IMR-90 (cell line): ENCODE measurements around the gene CNDP2. TPM values are rescaled to one million over a fixed set of nuclear protein-coding genes. Genes with fewer than 3 reads are reported as not detected.

Experiments used
- ATAC-seq: fragments of 200-7000 bp; cut with Tn5 transposase; 2 replicates; pipeline ENCODE4 v1.9.1; 2020; ENCODE audit warnings: low read depth, mild to moderate bottlenecking, moderate library complexity
- BruUV-seq: library from RNA; stranded (reverse); fragments of 400-500 nt; replicated peaks from 2 replicates; lab custom pipeline; 2021; lab: Mats Ljungman, UMichigan
- CTCF ChIA-PET: fragments of 300-600 bp; formaldehyde crosslinking; extraction: SDS; loops from one replicate; lab custom pipeline; 2021; ENCODE audit warnings: antibody characterized with exemption; lab: Yijun Ruan, JAX
- POLR2A ChIA-PET: fragments of 300-600 bp; sonication (Branson Sonifier 250); formaldehyde crosslinking; loops from one replicate; lab custom pipeline; 2022; ENCODE audit warnings: antibody characterized with exemption; ENCODE audit not compliant: unreplicated experiment; lab: Charles Lee
- DNase-seq: peaks from one replicate; pipeline ENCODE4 v3.0.0; 2013
- H2AFZ ChIP-seq: replicated peaks from 2 replicates; pipeline ENCODE3; 2013; ENCODE audit warnings: low read length, mild to moderate bottlenecking; ENCODE audit not compliant: poor library complexity
- H2AK5ac ChIP-seq: 2 replicates; pipeline ENCODE4 v1.6.1; 2013; ENCODE audit warnings: low read depth, low read length, inconsistent platforms
- H2AK9ac ChIP-seq: replicated peaks from 2 replicates; pipeline ENCODE3; 2013; ENCODE audit warnings: mild to moderate bottlenecking, low read depth, low read length, moderate library complexity; ENCODE audit not compliant: poor library complexity
- H2BK120ac ChIP-seq: 2 replicates; pipeline ENCODE4 v1.6.1; 2013; ENCODE audit warnings: low read depth, low read length, inconsistent platforms
- H2BK15ac ChIP-seq: 3 replicates; pipeline ENCODE4 v1.6.1; 2013; ENCODE audit warnings: low read depth, low read length, inconsistent platforms
- H2BK20ac ChIP-seq: 2 replicates; pipeline ENCODE4 v1.6.1; 2013; ENCODE audit warnings: low read depth, mild to moderate bottlenecking, inconsistent platforms, low read length, moderate library complexity
- H2BK5ac ChIP-seq: 2 replicates; pipeline ENCODE4 v1.6.1; 2013; ENCODE audit warnings: mild to moderate bottlenecking, low read depth, low read length, inconsistent platforms; ENCODE audit not compliant: poor library complexity, severe bottlenecking
- H3K14ac ChIP-seq: replicated peaks from 2 replicates; pipeline ENCODE4 v1.6.1; 2013; ENCODE audit warnings: low read depth, low read length, inconsistent platforms
- H3K18ac ChIP-seq: 2 replicates; pipeline ENCODE4 v1.6.1; 2013; ENCODE audit warnings: low read depth, low read length, control low read depth
- H3K23ac ChIP-seq: 2 replicates; pipeline ENCODE4 v1.6.1; 2013; ENCODE audit warnings: low read depth, low read length, inconsistent platforms
- H3K27ac ChIP-seq: 2 replicates; pipeline ENCODE4 v1.5.1; 2013; ENCODE audit warnings: mild to moderate bottlenecking, control low read depth, low read length; ENCODE audit not compliant: insufficient read depth
- H3K27me3 ChIP-seq: 2 replicates; pipeline ENCODE4 v1.6.1; 2013; ENCODE audit warnings: low read length; ENCODE audit not compliant: control insufficient read depth, insufficient read depth
- H3K36me3 ChIP-seq: 2 replicates; pipeline ENCODE4 v1.6.1; 2013; ENCODE audit warnings: low read length, mixed read lengths; ENCODE audit not compliant: control insufficient read depth, insufficient read depth
- H3K4ac ChIP-seq: 2 replicates; pipeline ENCODE4 v1.6.1; 2013; ENCODE audit warnings: low read depth, low read length, inconsistent platforms
- H3K4me1 ChIP-seq: 2 replicates; pipeline ENCODE4 v1.6.1; 2013; ENCODE audit warnings: low read length, mixed read lengths; ENCODE audit not compliant: control insufficient read depth, insufficient read depth
- H3K4me2 ChIP-seq: 2 replicates; pipeline ENCODE4 v1.6.1; 2013; ENCODE audit warnings: low read depth, mild to moderate bottlenecking, control low read depth, low read length, moderate library complexity
- H3K4me3 ChIP-seq: 2 replicates; pipeline ENCODE4 v1.5.1; 2013; ENCODE audit warnings: low read depth, mild to moderate bottlenecking, control low read depth, low read length, moderate library complexity; ENCODE audit not compliant: insufficient read depth
- H3K56ac ChIP-seq: 2 replicates; pipeline ENCODE4 v1.6.1; 2013; ENCODE audit warnings: low read length, inconsistent platforms; ENCODE audit not compliant: insufficient read depth; ENCODE audit errors: extremely low read depth
- H3K79me1 ChIP-seq, 2 experiments: 2 replicates each; pipeline ENCODE4 v1.6.1; 2013; ENCODE audit warnings: low read length in 2 of 2, inconsistent platforms in 1 of 2, low read depth in 1 of 2
- H3K9ac ChIP-seq: 2 replicates; pipeline ENCODE4 v1.6.1; 2013; ENCODE audit warnings: low read depth, low read length, control low read depth
- H3K9me1 ChIP-seq: 2 replicates; pipeline ENCODE4 v1.6.1; 2013; ENCODE audit warnings: low read length, inconsistent platforms; ENCODE audit not compliant: insufficient read depth
- H3K9me3 ChIP-seq: 2 replicates; pipeline ENCODE4 v1.6.1; 2013; ENCODE audit warnings: low read length; ENCODE audit not compliant: control insufficient read depth, insufficient read depth
- H4K20me1 ChIP-seq: 2 replicates; pipeline ENCODE4 v1.6.1; 2013; ENCODE audit warnings: low read length, inconsistent platforms; ENCODE audit not compliant: insufficient read depth
- H4K5ac ChIP-seq: 2 replicates; pipeline ENCODE4 v1.6.1; 2013; ENCODE audit warnings: mild to moderate bottlenecking, low read depth, low read length, control low read depth
- H4K8ac ChIP-seq, 2 experiments: 2 replicates each; pipeline ENCODE4 v1.6.1; 2013; ENCODE audit warnings: low read depth in 2 of 2, low read length in 2 of 2, control low read depth in 1 of 2, inconsistent platforms in 1 of 2
- H4K91ac ChIP-seq: 2 replicates; pipeline ENCODE4 v1.6.1; 2013; ENCODE audit warnings: low read depth, low read length, inconsistent platforms; ENCODE audit not compliant: insufficient read depth
- BHLHE40 ChIP-seq: fragments of 150-350 bp; IDR thresholded peaks from 2 replicates; pipeline ENCODE4 v1.6.1; 2016; ENCODE audit warnings: mild to moderate bottlenecking, low read depth, low read length
- CEBPB ChIP-seq: IDR thresholded peaks from 2 replicates; pipeline ENCODE4 v1.6.1; 2012; ENCODE audit warnings: low read depth, low read length, improper control_type of control experiment
- CHD1 ChIP-seq: IDR thresholded peaks from 2 replicates; pipeline ENCODE4 v1.6.1; 2012; ENCODE audit warnings: low read depth, low read length, improper control_type of control experiment
- ELK1 ChIP-seq: fragments of 150-350 bp; IDR thresholded peaks from 2 replicates; pipeline ENCODE4 v1.6.1; 2016; ENCODE audit warnings: low read depth, mild to moderate bottlenecking, low read length, moderate library complexity, borderline replicate concordance
- FOS ChIP-seq: fragments of 150-350 bp; IDR thresholded peaks from 2 replicates; pipeline ENCODE4 v1.6.1; 2016; ENCODE audit warnings: low read depth, low read length
- MAFK ChIP-seq: IDR thresholded peaks from 2 replicates; pipeline ENCODE4 v1.6.1; 2012; ENCODE audit warnings: low read depth, low read length, improper control_type of control experiment
- MAZ ChIP-seq: IDR thresholded peaks from 2 replicates; pipeline ENCODE4 v1.6.1; 2012; ENCODE audit warnings: low read depth, mild to moderate bottlenecking, low read length, improper control_type of control experiment, moderate library complexity, borderline replicate concordance
- MXI1 ChIP-seq: IDR thresholded peaks from 2 replicates; pipeline ENCODE4 v1.6.1; 2012; ENCODE audit warnings: low read depth, mild to moderate bottlenecking, low read length, moderate library complexity, borderline replicate concordance
- NFE2L2 ChIP-seq: fragments of 150-350 bp; IDR thresholded peaks from 2 replicates; pipeline ENCODE4 v1.6.1; 2016; ENCODE audit warnings: low read depth, mild to moderate bottlenecking, low read length
- POLR2A ChIP-seq: IDR thresholded peaks from 2 replicates; pipeline ENCODE4 v1.6.1; 2012; ENCODE audit warnings: mild to moderate bottlenecking, low read depth, low read length
- RCOR1 ChIP-seq: IDR thresholded peaks from 2 replicates; pipeline ENCODE4 v1.6.1; 2012; ENCODE audit warnings: mild to moderate bottlenecking, low read length, improper control_type of control experiment; ENCODE audit not compliant: insufficient replicate concordance
- RFX5 ChIP-seq: IDR thresholded peaks from 2 replicates; pipeline ENCODE4 v1.8.0; 2012; ENCODE audit warnings: low read depth, mild to moderate bottlenecking, low read length, moderate library complexity
- SMC3 ChIP-seq: fragments of 150-350 bp; IDR thresholded peaks from 2 replicates; pipeline ENCODE4 v1.6.1; 2016; ENCODE audit warnings: low read depth, mild to moderate bottlenecking, antibody characterized with exemption, low read length, moderate library complexity
- USF2 ChIP-seq: fragments of 150-350 bp; IDR thresholded peaks from 2 replicates; pipeline ENCODE4 v1.6.1; 2017; ENCODE audit warnings: mild to moderate bottlenecking, antibody characterized with exemption, low read length, low read depth
- WGBS, 2 experiments: methylation state at CpG; one replicate each; pipeline versions ENCODE4 v1.1.5 to v1.1.7; 2013; ENCODE audit warnings: missing lambda C conversion rate in 2 of 2; ENCODE audit not compliant: insufficient read length in 1 of 2; ENCODE audit errors: extremely low coverage in 2 of 2; 5-methylcytosine and 5-hydroxymethylcytosine counted together
- dilution Hi-C: fragments of 300-500 bp; cut with HindIII; formaldehyde crosslinking; loops from one replicate; pipeline ENCODE4 v1.14.3; 2018; ENCODE audit warnings: low sequenced_read_pairs; ENCODE audit not compliant: unreplicated experiment
- in situ Hi-C: fragments of 300-500 bp; cut with MboI; formaldehyde crosslinking; loops from 3 replicates; pipeline ENCODE4 v1.14.3; 2019; ENCODE audit warnings: low sequenced_read_pairs, inconsistent platforms, mixed read lengths
- intact Hi-C: fragments of 100-400 bp; cut with micrococcal nuclease; formaldehyde crosslinking; loops from 2 replicates; pipeline ENCODE4 v1.10.0; 2022
- polyA plus RNA-seq, 3 experiments: library from polyadenylated mRNA; depleted of rRNA; stranded (reverse); fragments of >200 nt; gene quantifications; 2 replicates each; pipeline ENCODE4 v1.2.3, GENCODE V29; 2012; ENCODE audit warnings: low replicate concordance in 1 of 3
- total RNA-seq: library from RNA; depleted of rRNA; stranded (reverse); fragments of >200 nt; gene quantifications from 2 replicates; pipeline ENCODE4 v1.2.3, GENCODE V29; 2012

The CNDP2 gene
- total and polyA plus RNA-seq, 2 of the 4 experiments (the other 2 are of a cell fraction): 52.0 to 67.9 TPM

- H3K36me3 ChIP-seq: no peaks in the 10 kb centered on the region
- H3K56ac ChIP-seq: no peak overlapping the region
- H2BK120ac ChIP-seq: no peak overlapping the region
- no peak overlapping the region for H2AK5ac ChIP-seq
- no peak overlapping the region for H3K4me2 ChIP-seq
- no peak for TF ChIP-seq RCOR1
- no peak for TF ChIP-seq USF2
- TF ChIP-seq CHD1: no peak
- no peak for TF ChIP-seq FOS
- TF ChIP-seq CEBPB: no peak
- no peak for TF ChIP-seq ELK1
- TF ChIP-seq MAFK: no peak
- TF ChIP-seq MAZ: no peak
- no peak for TF ChIP-seq MXI1
- TF ChIP-seq RFX5: no peak
- no peak for TF ChIP-seq POLR2A
- no peak for TF ChIP-seq BHLHE40
- no peak for TF ChIP-seq SMC3
- no peak for TF ChIP-seq NFE2L2
- no peak overlapping the region for H2AK9ac ChIP-seq
- H2BK15ac ChIP-seq: no peak overlapping the region
- dilution Hi-C loops (no loop called here), intact Hi-C loops (no loop called here), in situ Hi-C loops (no loop called here)
- no peak overlapping the region for H4K5ac ChIP-seq
- H3K27ac ChIP-seq: no peak overlapping the region
- H3K14ac ChIP-seq: no peak overlapping the region
- BruUV-seq: no TSS peak
- H2AFZ ChIP-seq: no peak overlapping the region
- no peak overlapping the region for H2BK20ac ChIP-seq
- no peak overlapping the region for H4K91ac ChIP-seq
- H3K4me3 ChIP-seq: no peak overlapping the region
- no peak overlapping the region for H2BK5ac ChIP-seq
- WGBS, 2 experiments: 83% methylated on average over 1 of the region's 9 CpGs; no CpG with 5 or more reads in 1 of the 2 experiments
- no peaks in the 10 kb centered on the region for H4K20me1 ChIP-seq
- H3K27me3 ChIP-seq: peaks cover 2% of the 10 kb centered on the region
- no peak overlapping the region for H4K8ac ChIP-seq
- ATAC-seq (no peak), DNase-seq (no peak)
- ChIA-PET POLR2A (no interaction called here), CTCF (no interaction called here)
- no peak overlapping the region for H3K23ac ChIP-seq
- H3K4me1 ChIP-seq: peaks cover 1% of the 10 kb centered on the region; the same call in 1 of the 2 replicates
- H3K4ac ChIP-seq: no peak overlapping the region
- H3K9me3 ChIP-seq: no peaks in the 10 kb centered on the region
- H3K79me1 ChIP-seq: no peaks in the 10 kb centered on the region
- H3K9me1 ChIP-seq: no peaks in the 10 kb centered on the region; the same call in 1 of the 2 replicates
- no peak overlapping the region for H3K9ac ChIP-seq
- no peak overlapping the region for H3K18ac ChIP-seq
Observed at GRCh38 chr18:74525741-74526140, 29.6 kb downstream of the CNDP2 start.
